Inflammatory macrophage (primary cell): ENCODE data around the gene UMPS.
"Not testable (repeated sequence)": the region's sequence is repeated elsewhere in the genome, so short reads cannot be mapped to it uniquely, and the experiment has no call there.

ENCODE experiments used
- DNase-seq, 2 donors: peaks; one replicate each; pipeline ENCODE4 v3.0.0-alpha.2; 2020 to 2022
- total RNA-seq, 18 experiments: gene quantifications; one replicate each; lab custom pipeline; 2026; ENCODE audit warnings: mixed read lengths in 6 of 18, inconsistent platforms in 2 of 18; lab: John Stamatoyannopoulos, UW

Gene UMPS
- 7.6 to 42.2 (median 30.4) reads per million in 18 experiments for total RNA-seq

- DNase-seq: peak; percentile 88 to 90
Observed at GRCh38 chr3:124730129-124730940, at the start of gene UMPS. Gene UMPS (plus strand): TSS chr3:124730452. CDS start chr3:124730472, 20 bp downstream.

GRCh38 chr3:124680521-124680920 lies 49.7 kb upstream of the UMPS start:
- no peak for DNase-seq

DNA sequence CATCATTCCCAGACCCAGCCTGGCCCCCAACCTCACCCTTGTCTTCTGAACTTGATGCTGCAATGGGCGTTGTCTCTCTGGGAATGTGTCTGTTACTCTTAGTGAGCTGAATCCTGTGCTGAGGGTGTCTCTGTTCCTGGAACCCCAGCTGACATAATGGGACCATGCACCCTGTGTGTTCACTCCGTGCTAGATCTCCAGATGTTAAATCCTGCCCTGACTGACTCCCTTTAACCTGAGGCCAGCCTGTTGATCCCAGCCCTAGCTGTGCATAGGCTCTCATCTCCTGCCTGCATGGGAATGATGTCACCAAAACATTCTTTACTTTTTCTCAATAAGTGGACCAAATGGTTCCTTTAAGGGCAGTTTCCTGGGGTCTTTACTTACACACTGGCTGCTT lies 48.0 kb upstream of the UMPS start:
- DNase-seq: no peak

GRCh38 chr3:124684459-124684858 lies 45.8 kb upstream of the UMPS start:
- no peak for DNase-seq

GRCh38 chr3:124685067-124685466 lies 45.2 kb upstream of the UMPS start:
- no peak for DNase-seq

DNA sequence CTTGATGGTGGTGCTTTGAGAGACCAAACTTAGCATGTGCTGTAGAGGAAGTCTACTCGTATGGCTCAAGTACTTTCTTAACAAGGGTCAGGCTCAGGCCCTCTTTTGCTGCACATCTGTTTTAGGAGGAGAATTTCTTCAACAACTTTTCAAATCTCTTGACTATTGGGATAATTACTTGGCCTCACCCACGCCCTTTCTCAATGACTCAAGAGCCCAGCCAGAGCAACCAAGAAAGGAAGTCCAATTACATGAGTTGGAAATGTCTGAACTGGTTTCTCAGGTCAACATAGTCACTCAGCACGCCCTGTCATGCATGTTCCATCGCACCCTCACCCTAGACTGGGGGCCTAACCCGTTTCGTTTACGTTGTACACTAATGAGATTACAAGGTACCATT lies 44.8 kb upstream of the UMPS start:
- DNase-seq: peak in 1 of 2 donors; percentile 34

GRCh38 chr3:124686028-124686670 lies 44.1 kb upstream of the UMPS start:
- DNase-seq: peak in 1 of 2 donors; percentile 3

DNA sequence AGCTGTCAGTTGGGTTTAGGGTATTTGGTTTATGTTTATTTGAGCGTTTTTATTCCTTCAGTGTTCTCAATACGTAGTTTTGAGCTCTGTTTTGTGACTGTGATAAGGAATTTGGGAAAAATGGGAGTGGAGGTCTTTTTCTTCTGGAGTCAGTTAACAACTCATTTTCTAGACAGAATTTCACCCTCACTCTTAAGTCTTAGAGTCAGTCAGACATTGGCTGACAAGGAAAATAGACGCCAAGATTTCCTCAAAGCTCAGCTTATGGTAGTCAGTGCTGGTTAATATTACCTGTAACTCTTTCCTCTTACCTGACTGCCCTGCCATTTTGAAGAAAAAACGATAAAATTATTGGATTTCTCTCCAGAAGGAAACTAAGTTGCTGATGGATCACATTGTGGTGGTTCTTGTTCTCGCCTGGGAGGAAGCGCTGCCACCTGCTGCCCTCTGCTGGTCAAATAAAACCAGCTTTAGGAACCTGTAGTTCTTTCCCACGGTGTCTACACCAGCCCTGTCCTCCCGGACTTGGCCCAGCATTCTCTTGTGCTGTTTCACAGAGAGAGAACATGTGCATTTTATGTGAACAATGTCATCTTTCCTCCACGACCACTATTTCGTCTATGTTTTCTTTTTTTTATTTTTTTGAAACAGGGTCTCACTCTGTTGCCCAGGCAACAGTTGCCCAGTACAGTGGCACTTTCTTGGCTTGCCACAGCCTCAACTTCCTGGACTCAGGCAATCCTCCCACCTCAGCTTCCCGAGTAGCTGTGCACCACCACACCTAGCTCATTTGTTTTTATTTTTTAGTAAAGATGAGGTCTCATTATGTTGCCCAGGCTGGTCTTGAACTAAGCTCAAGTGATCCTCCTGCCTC lies 41.4 kb upstream of the UMPS start:
- peak; percentile 74 to 83 for DNase-seq

- no peak for DNase-seq
Observed at GRCh38 chr3:124691599-124691998, 38.7 kb upstream of the UMPS start.

DNA sequence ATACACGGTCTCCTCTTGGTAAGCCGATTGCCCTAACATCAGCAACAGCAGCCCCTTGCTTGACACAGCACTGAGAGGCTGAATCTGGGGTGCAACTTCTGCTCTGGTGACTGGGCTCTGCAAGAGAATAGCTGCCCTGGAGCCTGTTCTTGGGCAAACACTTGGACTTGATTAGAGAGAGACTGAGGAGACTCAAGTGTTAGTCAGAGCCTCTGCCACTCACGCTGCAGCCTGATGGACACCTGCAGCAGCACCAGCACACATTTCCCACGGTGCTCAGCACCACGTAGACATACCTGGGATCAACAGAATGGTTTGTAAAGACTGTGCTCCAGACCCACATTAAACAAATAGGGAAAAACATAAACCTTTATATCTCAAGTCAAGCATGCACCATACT lies 35.8 kb upstream of the UMPS start:
- no peak for DNase-seq

GRCh38 chr3:124695369-124695768 lies 34.9 kb upstream of the UMPS start:
- no peak for DNase-seq

DNA sequence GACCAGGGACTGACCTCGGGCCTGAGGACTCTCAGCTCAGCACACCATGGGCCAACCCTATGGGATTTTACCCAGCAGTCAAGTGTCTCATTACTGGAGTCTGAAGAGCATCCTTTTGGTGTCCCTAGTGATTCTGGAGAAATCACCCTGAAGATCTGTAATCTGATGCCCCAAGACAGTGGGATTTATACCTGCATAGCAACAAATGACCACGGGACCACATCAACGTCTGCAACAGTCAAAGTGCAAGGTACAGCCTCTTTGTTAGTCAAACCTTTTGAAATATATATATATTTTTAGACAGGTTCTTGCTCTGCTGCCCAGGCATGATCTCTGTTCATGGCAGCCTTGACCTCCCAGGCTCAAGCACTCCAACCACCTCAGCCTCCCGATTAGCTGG lies 34.2 kb upstream of the UMPS start:
- DNase-seq: no peak

DNA sequence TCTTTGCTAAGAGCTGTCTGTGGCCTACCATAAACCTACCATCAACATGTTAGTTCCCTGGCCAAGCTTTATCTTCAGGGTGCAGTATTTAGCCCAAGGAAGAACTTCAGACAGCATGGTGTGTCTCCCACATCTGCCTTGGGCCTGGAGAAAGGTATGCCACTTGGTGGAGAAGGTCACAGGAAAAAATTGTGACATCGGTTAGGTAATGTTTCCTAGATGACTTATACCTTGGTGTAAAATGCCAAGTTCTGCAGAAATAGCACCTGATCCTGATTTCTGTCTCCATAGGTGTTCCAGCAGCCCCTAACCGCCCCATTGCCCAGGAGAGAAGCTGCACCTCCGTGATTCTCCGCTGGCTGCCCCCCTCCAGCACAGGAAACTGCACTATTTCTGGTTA lies 33.0 kb upstream of the UMPS start:
- DNase-seq: no peak

GRCh38 chr3:124698030-124698770 lies 32.1 kb upstream of the UMPS start:
- DNase-seq: no peak

DNA sequence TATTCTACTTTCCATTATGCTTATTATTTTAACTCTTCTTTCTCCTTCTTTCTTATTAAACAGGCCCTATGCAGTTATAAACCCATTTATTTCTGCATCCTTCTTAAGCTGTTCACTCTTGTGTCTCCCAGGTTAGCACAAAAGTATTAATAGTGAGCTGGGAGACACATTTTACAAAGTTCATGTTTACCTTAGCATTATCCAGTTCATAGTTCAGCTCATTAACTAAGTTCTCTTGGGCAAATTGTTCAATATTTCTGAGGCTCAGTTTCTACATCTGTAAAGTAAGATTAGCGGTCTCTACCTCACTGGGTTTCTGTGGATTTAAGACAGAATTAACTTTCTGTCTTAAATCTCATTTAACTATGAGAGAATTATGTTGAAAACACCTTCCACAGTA lies 31.2 kb upstream of the UMPS start:
- no peak for DNase-seq

GRCh38 chr3:124699686-124700396 lies 30.4 kb upstream of the UMPS start:
- no peak for DNase-seq

- DNase-seq: no peak
Observed at GRCh38 chr3:124700880-124701684, 29.2 kb upstream of the UMPS start.

GRCh38 chr3:124701687-124702086 lies 28.6 kb upstream of the UMPS start:
- no peak for DNase-seq

GRCh38 chr3:124702950-124703349 lies 27.3 kb upstream of the UMPS start:
- no peak for DNase-seq

- DNase-seq: no peak
Observed at GRCh38 chr3:124705552-124705951, 24.7 kb upstream of the UMPS start.

DNA sequence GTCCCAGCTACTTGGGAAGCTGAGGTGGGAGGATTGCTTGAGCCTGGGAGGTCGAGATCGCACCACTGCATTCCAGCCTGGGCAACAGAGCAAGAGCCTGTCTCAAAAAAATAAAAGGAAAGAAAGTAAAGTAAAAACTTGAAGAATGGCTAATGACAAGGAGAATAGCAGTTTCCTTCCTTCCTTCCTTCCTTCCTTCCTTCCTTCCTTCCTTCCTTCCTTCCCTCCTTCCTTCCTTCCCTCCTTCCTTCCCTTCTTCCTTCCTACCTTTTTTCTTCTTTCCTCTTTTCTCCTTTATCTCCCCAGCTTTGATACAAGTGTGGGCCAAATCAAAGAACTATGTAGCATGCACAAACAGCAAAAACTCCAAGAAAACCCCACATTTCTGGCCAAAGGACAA lies 23.0 kb upstream of the UMPS start:
- DNase-seq: not testable (repeated sequence)
